Panc1 (cell line): ENCODE data around the gene LPIN1. TPM values are rescaled to one million over a fixed set of nuclear protein-coding genes. Genes with fewer than 3 reads are reported as not detected.

Experiments used
- ATAC-seq: fragments of 200-7000 bp; cut with Tn5 transposase; 2 replicates; pipeline ENCODE4 v1.9.1; 2020; ENCODE audit warnings: mild to moderate bottlenecking, moderate library complexity
- BruUV-seq: library from RNA; stranded (reverse); fragments of 400-500 nt; replicated peaks from 2 replicates; lab custom pipeline; 2021; lab: Mats Ljungman, UMichigan
- CTCF ChIA-PET: fragments of 300-600 bp; sonication (Branson Sonifier 250); formaldehyde crosslinking; loops from one replicate; lab custom pipeline; 2022; ENCODE audit warnings: antibody characterized with exemption; lab: Charles Lee
- POLR2A ChIA-PET: fragments of 300-600 bp; sonication (Branson Sonifier 250); formaldehyde crosslinking; loops from one replicate; lab custom pipeline; 2022; ENCODE audit warnings: antibody characterized with exemption; lab: Charles Lee
- DNase-seq: peaks from one replicate; pipeline ENCODE4 v3.0.0-alpha.2; 2010; ENCODE audit warnings: low read depth, low spot score
- H3K27ac ChIP-seq: 2 replicates; pipeline ENCODE4 v1.5.1; 2011; ENCODE audit warnings: mild to moderate bottlenecking, low read length, inconsistent platforms
- H3K27me3 ChIP-seq: fragments of 200-500 bp; sonication (Bioruptor generic); 2 replicates; pipeline ENCODE4 v1.6.0; 2014; ENCODE audit warnings: low read length, inconsistent platforms; ENCODE audit not compliant: control insufficient read depth, insufficient read depth
- H3K36me3 ChIP-seq: fragments of 200-500 bp; sonication (Bioruptor generic); 2 replicates; pipeline ENCODE4 v1.5.1; 2014; ENCODE audit warnings: inconsistent platforms, mild to moderate bottlenecking, low read length, moderate library complexity; ENCODE audit not compliant: control insufficient read depth, insufficient read depth
- H3K4me1 ChIP-seq: 2 replicates; pipeline ENCODE4 v1.5.1; 2011; ENCODE audit warnings: inconsistent platforms, mild to moderate bottlenecking, low read length, moderate library complexity; ENCODE audit not compliant: control insufficient read depth, insufficient read depth
- H3K4me3 ChIP-seq, 2 experiments: 2 replicates each; pipeline ENCODE4 v1.5.1; 2011 to 2012; ENCODE audit warnings: low read depth in 2 of 2, low read length in 2 of 2, mild to moderate bottlenecking in 2 of 2, inconsistent platforms in 1 of 2, moderate library complexity in 1 of 2
- H3K9me3 ChIP-seq: fragments of 200-500 bp; sonication (Bioruptor generic); 2 replicates; pipeline ENCODE4 v1.5.1; 2014; ENCODE audit warnings: low read depth, mild to moderate bottlenecking, inconsistent platforms, low read length, moderate library complexity; ENCODE audit not compliant: control insufficient read depth, insufficient read depth
- CTCF ChIP-seq: fragments of 450-650 bp; IDR thresholded peaks from 2 replicates; pipeline ENCODE4 v1.5.1; 2017; ENCODE audit warnings: mild to moderate bottlenecking
- POLR2AphosphoS5 ChIP-seq: IDR thresholded peaks from 2 replicates; pipeline ENCODE4 v1.6.1; 2012; ENCODE audit warnings: mild to moderate bottlenecking, low read depth, low read length, moderate library complexity
- REST ChIP-seq, 2 experiments: IDR thresholded peaks; 2 replicates each; pipeline ENCODE4 v1.6.1; 2011 to 2012; ENCODE audit warnings: low read depth in 2 of 2, control low read depth in 1 of 2, low read length in 1 of 2, mild to moderate bottlenecking in 1 of 2, moderate library complexity in 1 of 2; ENCODE audit not compliant: insufficient read depth in 1 of 2
- SIN3A ChIP-seq: IDR thresholded peaks from 2 replicates; pipeline ENCODE4 v1.6.1; 2012; ENCODE audit warnings: low read depth, mild to moderate bottlenecking, low read length, moderate library complexity, borderline replicate concordance; ENCODE audit not compliant: insufficient read depth
- TCF7L2 ChIP-seq: IDR thresholded peaks from 2 replicates; pipeline ENCODE4 v1.6.1; 2011; ENCODE audit warnings: mild to moderate bottlenecking, low read depth, low read length, inconsistent platforms
- in situ Hi-C: cut with HindIII; loops from 2 replicates; pipeline ENCODE4 v1.10.0; 2016; ENCODE audit warnings: low sequenced_read_pairs, low pct_unique_long_range_greater_than_20kb
- intact Hi-C: fragments of 100-400 bp; cut with micrococcal nuclease; formaldehyde crosslinking; loops from one replicate; pipeline ENCODE4 v1.10.0; 2022; ENCODE audit not compliant: unreplicated experiment
- total RNA-seq: library from RNA; stranded (reverse); gene quantifications from one replicate; pipeline ENCODE4 v1.2.1, GENCODE V29; 2021; ENCODE audit not compliant: unreplicated experiment

The LPIN1 gene
- total RNA-seq, 1 experiment from 2014 or later = 51.8 TPM

- H3K4me3 ChIP-seq = no peak overlapping the region
- CTCF ChIA-PET = interaction anchor here (0.6 to 1.3 kb wide), 3 partner anchors 42 to 56 kb away, joined by 4 to 12 read pairs (median 8); no protein-coding TSS in a partner anchor
- in situ Hi-C loops = no loop called here
Measured at GRCh38 chr2:11742702-11743357, 3.6 kb upstream of the LPIN1 start.

GRCh38 chr2:11743366-11743765 lies 3.1 kb upstream of the LPIN1 start:
- DNase-seq = no peak
- H3K4me1 ChIP-seq = peaks cover 54% of the 10 kb centered on the region
- BruUV-seq = TSS peak; percentile 70
- in situ Hi-C loops = no loop called here
- CTCF ChIA-PET = interaction anchor here (0.6 to 2.5 kb wide), 3 partner anchors 41 to 1015 kb away, joined by 4 to 11 read pairs (median 8); no protein-coding TSS in a partner anchor
- ATAC-seq = no peak
- H3K27me3 ChIP-seq = no peaks in the 10 kb centered on the region
- intact Hi-C loops = no loop called here
- no peaks in the 10 kb centered on the region for H3K9me3 ChIP-seq
- H3K36me3 ChIP-seq = no peaks in the 10 kb centered on the region; the same call in 1 of the 2 replicates
- H3K4me3 ChIP-seq = 0 out of 4 replicates have a peak overlapping the region, but pooled peaks of 1 of the 2 experiments have one; percentile 4
- POLR2A ChIA-PET = interaction anchor here (1.2 kb wide), 1 partner anchor 10 kb away, joined by 5 read pairs; no protein-coding TSS in a partner anchor
- H3K27ac ChIP-seq = peak overlapping the region; percentile 96
- no peak for TF ChIP-seq CTCF

More at GRCh38 chr2:11742702-11743357, 3.6 kb upstream of the LPIN1 start:
- Histone ChIP-seq H3K27me3 (no peaks in the 10 kb centered on the region), H3K9me3 (no peaks in the 10 kb centered on the region), H3K36me3 (no peaks in the 10 kb centered on the region; the same call in 1 of the 2 replicates), H3K4me1 (peaks cover 50% of the 10 kb centered on the region), H3K27ac (peak overlapping the region; percentile 96)
- intact Hi-C loops = no loop called here
- POLR2A ChIA-PET = interaction anchor here (1.2 kb wide), 1 partner anchor 10 kb away, joined by 5 read pairs; no protein-coding TSS in a partner anchor
- BruUV-seq = no TSS peak
- no peak for DNase-seq
- TF ChIP-seq POLR2AphosphoS5 (no peak), REST (IDR thresholded peaks at IDR 0.05; ENCODE audit: insufficient read depth in 1 of 2, low read depth in 2 of 2, low read length in 1 of 2) (no peak), SIN3A (no peak), TCF7L2 (no peak), CTCF (no peak)
- no peak for ATAC-seq
